ENCODE data around the gene TEX2.

DNA sequence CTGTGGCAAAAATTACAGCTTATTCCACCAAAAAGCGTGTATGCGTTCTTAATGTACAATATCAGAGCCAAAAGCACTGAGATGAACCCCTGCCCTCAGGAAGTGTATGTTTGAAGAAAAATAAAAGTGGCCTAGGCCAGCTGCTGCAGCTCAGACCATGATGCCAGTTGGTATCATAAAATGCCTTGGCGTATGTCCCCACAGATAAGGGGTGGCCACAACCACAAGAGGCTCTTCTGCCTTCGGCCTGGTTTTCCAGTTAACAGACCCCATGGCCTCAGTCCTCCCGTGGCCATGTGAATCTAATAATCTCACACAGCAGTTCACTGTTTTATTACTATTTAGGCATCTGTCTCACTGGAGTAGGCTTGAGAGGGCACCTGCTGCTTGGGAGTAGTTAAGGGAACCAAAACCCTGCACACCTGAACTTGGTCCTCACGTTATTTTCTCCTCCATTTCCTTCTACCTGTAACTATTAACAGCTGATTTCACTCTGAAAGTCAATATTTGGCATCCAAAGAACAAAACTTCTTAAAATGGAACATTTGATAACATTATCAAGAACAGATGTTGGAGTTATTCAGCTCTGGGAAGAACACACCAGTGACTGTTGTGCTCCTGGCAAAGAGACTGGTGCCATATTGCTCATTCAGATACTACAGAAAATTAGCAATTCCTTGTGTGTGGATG is 98.3 kb downstream of the TEX2 start:
- TF ChIP-seq POLR2A (IDR thresholded peaks at IDR 0.05; ENCODE audit: low read depth, low read length) (no peak), EZH2 (IDR thresholded peaks at IDR 0.05; ENCODE audit: borderline replicate concordance, low read depth, low read length, severe bottlenecking) (no peak), POLR2AphosphoS5 (IDR thresholded peaks at IDR 0.05; ENCODE audit: insufficient read depth, low read depth, low read length) (no peak)
- TF ChIP-seq, protein P1, sequence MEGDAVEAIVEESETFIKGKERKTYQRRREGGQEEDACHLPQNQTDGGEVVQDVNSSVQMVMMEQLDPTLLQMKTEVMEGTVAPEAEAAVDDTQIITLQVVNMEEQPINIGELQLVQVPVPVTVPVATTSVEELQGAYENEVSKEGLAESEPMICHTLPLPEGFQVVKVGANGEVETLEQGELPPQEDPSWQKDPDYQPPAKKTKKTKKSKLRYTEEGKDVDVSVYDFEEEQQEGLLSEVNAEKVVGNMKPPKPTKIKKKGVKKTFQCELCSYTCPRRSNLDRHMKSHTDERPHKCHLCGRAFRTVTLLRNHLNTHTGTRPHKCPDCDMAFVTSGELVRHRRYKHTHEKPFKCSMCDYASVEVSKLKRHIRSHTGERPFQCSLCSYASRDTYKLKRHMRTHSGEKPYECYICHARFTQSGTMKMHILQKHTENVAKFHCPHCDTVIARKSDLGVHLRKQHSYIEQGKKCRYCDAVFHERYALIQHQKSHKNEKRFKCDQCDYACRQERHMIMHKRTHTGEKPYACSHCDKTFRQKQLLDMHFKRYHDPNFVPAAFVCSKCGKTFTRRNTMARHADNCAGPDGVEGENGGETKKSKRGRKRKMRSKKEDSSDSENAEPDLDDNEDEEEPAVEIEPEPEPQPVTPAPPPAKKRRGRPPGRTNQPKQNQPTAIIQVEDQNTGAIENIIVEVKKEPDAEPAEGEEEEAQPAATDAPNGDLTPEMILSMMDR (IDR thresholded peaks at IDR 0.05; ENCODE audit: extremely low read depth in 1 of 2, insufficient read depth in 1 of 2, low read depth in 1 of 2, low read length in 2 of 2): no peak
- TF ChIP-seq, protein P2, sequence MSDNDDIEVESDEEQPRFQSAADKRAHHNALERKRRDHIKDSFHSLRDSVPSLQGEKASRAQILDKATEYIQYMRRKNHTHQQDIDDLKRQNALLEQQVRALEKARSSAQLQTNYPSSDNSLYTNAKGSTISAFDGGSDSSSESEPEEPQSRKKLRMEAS (IDR thresholded peaks at IDR 0.05; ENCODE audit: insufficient read depth, insufficient read length): no peak

All from endothelial cell of umbilical vein (primary cell).